IPS-NIHi7 (cell line): ENCODE results near the gene DCUN1D4.
"Not testable (repeated sequence)": the region's sequence is repeated elsewhere in the genome, so short reads cannot be mapped to it uniquely, and the experiment has no call there.

Experiments used
- DNase-seq: peaks from one replicate; pipeline ENCODE4 v3.0.0; 2012; ENCODE audit warnings: mixed read lengths; ENCODE audit errors: extremely low spot score

Gene DCUN1D4

GRCh38 chr4:51894059-51894645 is 51.2 kb downstream of the DCUN1D4 start:
- DNase-seq = no peak

GRCh38 chr4:51895158-51895557 is 52.2 kb downstream of the DCUN1D4 start:
- DNase-seq = no peak

- DNase-seq = peak; percentile 85
Measured at GRCh38 chr4:51895816-51896408, 53.0 kb downstream of the DCUN1D4 start.

- no peak for DNase-seq
Measured at GRCh38 chr4:51901363-51901762, 58.4 kb downstream of the DCUN1D4 start.

- no peak for DNase-seq
Measured at GRCh38 chr4:51906167-51906958, 63.4 kb downstream of the DCUN1D4 start.

GRCh38 chr4:51907006-51907669 is 64.2 kb downstream of the DCUN1D4 start:
- no peak for DNase-seq

GRCh38 chr4:51909236-51909703 is 66.3 kb downstream of the DCUN1D4 start:
- DNase-seq = no peak

GRCh38 chr4:51918251-51918650 is 75.3 kb downstream of the DCUN1D4 start:
- no peak for DNase-seq

- no peak for DNase-seq
Measured at GRCh38 chr4:51923343-51923742, 80.4 kb downstream of the DCUN1D4 start.

- no peak for DNase-seq
Measured at GRCh38 chr4:51925307-51925706, 82.4 kb downstream of the DCUN1D4 start.

- DNase-seq = no peak
Measured at GRCh38 chr4:51930557-51930956, 87.6 kb downstream of the DCUN1D4 start.

GRCh38 chr4:51931461-51931860 is 88.5 kb downstream of the DCUN1D4 start:
- no peak for DNase-seq

GRCh38 chr4:51932261-51932660 is 89.3 kb downstream of the DCUN1D4 start:
- no peak for DNase-seq

- DNase-seq = no peak
Measured at GRCh38 chr4:51932684-51933083, 89.7 kb downstream of the DCUN1D4 start.

- DNase-seq = not testable (repeated sequence)
Measured at GRCh38 chr4:51940460-51940859, 97.5 kb downstream of the DCUN1D4 start.

- no peak for DNase-seq
Measured at GRCh38 chr4:51942108-51942832, 99.3 kb downstream of the DCUN1D4 start.

GRCh38 chr4:51942833-51943215 is 99.9 kb downstream of the DCUN1D4 start:
- DNase-seq = no peak

- DNase-seq = no peak
Measured at GRCh38 chr4:51943221-51943620, 100.3 kb downstream of the DCUN1D4 start.

- DNase-seq = no peak
Measured at GRCh38 chr4:51958199-51958968, 115.4 kb downstream of the DCUN1D4 start.

GRCh38 chr4:51960486-51960885 is 117.5 kb downstream of the DCUN1D4 start:
- no peak for DNase-seq
